Stimulated activated CD4-positive, alpha-beta T cell treated with anti-CD3 and anti-CD28 coated beads, Interleukin-12 subunit alpha, Interleukin-12 subunit beta, amount 100 ng/mL, for 4 hours (primary cell): ENCODE results near the gene ADSL.

Source experiments
- DNase-seq: peaks from one replicate; pipeline ENCODE4 v3.0.0-alpha.2; 2020

ADSL gene

DNA sequence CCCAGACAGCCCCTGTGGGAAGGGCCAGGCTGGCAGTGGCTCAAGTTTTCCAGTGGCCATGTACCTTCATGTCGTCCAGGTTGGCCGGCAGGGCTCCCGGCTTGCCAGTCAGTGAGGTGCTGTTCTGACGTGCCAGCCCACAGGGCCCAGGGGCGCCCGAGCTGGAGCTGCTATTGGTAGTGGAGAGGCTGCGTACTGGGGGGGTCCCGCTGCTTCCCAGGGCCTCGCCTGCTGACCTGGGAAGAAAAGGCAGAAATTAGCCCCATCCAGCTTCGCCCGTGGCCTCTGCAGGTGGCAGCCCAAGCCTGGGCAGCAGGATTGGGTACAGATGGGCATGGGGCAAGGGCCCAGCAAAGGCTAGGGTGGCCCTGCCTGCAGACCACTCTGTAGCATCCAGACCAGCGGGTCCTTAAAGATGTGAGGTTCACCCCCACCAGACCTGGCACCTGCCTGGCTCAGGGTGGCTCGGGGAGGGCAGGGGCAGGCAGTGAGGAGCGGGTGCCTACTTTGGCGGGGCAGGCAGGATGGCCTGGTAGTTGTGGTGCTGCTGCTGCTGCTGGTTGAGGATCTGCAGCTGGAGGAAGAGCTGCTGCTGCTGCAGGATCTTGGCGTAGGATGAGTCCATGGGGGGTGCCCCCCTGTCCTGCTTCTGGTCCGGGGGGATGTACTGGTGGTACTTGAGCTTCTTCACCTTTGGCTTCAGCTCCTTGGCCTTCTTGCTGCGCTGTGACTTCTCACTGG is 74.2 kb downstream of the ADSL start:
- DNase-seq: no peak

DNA sequence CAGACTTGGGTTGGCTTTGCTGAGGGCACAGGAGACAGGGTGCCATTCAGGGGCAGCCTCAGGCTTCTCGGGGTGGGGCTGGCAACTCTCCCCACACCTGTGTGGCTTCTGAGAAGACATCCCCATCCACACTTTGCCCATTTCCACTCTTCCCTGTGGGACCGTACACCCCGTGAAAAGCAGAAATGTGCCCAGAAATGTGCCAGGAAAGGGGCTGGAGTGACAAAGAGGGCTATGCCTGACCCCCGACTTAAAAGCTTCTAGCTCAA is 74.7 kb downstream of the ADSL start:
- DNase-seq: no peak

DNA sequence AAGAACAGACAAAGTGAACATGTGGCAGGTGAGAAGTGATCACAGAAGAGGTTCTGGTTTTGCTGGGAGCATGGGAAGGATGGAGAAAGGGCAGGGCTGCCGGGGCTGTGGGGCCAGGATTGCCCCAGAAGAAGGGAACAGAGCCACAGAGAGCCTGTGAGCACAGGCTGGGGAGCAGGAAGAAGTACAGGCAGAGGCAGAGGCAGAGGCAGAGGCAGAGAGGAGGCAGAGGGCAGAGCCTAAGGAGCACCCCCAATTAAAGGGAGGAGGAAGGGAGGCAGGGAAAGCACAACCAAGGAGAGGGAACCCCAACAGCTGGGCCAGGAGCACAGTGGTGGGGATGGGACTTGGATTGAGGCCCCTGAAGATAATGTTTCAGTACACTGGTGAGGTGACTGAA is 75.6 kb downstream of the ADSL start:
- DNase-seq: no peak

DNA sequence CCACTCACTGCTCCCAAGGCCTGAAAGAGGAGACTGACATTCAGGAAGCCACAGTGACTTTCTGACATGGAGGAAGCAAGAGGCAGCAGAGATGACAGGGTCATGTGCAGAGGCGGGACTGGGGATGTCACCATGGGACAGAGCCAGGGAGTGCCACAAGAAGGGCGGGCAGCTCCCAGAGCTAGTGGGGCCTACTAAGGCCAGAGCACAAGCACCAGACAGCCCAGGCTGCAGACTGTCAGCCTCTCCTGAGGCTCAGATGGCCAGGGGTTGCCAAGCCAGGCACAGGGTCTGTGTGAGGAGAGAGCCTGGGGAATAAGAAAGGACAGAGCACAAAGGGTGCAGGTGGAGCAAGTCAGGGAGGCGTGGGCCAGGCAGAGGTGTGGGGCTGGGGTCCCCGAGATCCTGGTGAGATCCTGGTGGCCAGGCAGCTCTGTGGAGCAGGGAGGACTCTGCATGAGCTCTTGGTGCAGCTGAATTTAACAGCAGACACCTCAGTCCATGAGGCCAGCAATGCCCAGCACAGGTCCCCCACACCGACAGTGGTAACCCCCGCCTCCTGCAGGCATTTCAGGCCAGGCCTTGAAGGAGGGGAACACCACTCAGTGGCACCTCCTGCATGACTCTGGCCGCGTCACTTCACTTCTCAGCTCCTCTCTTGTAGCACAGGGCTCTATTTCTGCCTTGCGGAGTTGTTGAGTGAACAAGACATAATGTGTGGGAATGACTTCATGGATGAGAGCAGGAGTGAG is 76.4 kb downstream of the ADSL start:
- DNase-seq: no peak

DNA sequence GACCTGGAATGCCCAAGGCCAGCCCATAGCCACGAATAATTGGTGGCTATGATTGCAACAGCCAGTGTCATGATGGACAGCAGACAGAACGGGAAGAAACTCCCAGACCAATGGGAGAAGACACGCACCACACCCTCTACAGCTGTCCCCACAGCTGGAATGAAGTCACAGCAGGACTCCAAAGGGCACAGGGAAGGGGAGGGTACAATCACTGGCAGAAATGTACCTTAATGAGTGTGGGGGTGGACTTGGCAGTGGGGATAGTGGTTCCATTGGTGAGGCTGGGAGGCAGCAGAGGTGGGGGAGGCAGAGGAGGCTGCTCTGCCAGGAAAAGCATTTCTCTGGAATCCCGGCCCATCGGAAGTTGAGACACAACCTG is 77.0 kb downstream of the ADSL start:
- DNase-seq: no peak

DNA sequence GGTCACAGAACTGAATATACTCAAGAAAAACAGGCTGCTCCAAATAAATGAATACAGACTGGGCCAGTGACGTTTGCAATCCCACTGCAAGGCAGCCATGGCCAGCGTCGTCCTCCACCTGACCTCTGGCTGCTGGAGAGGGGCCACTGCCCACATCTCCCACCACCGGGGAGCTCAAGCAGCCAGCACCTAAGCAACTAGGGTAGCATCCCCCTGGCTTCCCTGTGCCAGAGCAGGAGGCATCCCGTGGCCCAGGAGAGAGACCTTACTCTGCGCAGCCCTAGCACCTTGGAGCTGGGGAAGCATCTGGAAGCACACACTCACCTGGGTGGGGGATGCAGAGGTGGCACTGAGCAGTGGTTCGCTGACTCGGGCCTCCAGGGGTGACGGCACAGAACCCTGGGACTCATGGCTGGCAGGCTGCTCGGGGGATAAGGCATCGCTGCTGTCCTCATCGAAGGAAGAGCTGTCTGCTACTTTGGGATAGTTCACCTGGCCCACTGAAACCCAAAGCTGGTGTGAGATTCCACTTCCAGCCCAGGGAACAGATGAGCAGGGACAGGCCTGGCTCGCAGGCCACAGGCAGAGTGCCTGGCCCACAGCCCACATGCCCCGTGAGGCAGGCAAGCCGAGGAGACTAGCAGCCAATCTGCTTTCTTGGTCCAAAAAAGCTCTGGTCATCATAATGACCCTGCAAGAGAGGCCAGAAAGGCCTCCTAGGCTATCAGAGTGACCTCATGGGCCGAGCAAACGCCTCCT is 77.8 kb downstream of the ADSL start:
- DNase-seq: no peak

DNA sequence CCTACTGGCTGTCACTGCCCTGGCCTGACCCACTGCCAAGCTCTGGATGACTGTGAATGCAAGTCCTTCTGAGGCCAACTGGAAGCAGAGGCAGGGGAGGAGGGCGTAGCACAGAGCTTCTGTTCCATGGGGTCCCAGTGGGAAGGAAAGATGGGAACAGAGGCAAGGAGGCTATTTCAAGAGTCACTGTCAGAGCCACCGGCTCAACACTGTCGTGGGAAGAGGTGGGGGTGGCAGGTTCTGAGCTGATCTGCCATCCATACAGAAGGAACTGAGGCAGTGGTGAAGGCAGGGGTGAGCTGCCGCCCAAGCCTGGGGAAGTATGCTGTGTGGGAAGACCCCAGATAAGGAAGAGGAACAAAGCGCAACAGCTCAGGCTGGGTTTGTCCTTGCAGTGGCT is 78.8 kb downstream of the ADSL start:
- no peak for DNase-seq

DNA sequence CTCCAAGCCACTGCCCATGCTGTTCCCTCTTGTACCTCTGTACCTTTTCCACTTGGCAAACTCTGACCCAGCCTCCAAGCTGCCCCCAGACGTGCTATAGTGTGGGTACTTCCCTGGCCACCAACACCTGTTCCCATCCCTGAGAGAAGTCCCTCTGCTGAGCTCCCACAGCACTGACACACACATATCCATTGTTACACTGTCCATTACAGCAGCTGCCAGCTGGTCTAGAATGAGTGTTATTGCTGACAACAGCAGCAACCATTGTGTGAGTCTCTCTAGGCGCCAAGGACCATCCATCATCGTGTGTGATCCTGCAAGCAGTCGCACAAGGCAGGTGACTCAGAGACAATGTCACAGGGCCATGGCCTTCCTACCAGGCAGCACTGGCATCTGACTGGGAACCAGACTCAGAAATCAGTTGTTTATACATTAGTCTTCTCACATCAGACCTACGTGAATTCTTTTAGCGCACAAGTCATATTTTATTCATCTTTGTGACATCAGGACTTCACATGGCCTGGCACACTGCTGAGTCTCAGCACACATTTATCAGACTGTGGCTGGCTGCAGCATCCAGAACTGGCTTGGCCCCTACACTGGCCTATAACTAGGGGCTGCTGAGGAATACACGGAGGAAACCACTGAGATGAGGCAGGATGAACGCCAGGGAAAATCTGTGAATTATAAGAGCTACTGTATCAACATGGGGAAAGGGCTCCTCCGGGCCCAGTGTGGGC is 80.5 kb downstream of the ADSL start:
- DNase-seq: no peak

DNA sequence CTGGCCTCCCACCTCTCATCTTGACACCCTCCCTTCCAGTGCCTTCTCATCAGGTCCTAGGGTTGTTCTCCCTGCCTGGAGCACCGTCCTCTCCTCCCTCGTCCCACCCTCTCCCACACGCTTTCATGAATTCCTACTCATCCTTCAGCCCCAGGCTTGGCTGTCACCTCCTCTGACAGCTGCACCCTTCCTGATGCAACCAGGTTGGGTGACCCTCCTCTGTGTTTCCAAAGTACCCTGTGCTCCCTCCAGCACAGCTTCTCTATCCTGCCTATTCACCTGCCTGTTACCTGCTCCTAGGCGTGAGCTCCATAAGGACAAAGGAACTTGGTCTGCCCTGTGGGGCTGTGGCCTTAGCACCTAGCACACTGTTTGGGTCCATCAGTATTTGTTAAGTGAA is 82.5 kb downstream of the ADSL start:
- DNase-seq: no peak

DNA sequence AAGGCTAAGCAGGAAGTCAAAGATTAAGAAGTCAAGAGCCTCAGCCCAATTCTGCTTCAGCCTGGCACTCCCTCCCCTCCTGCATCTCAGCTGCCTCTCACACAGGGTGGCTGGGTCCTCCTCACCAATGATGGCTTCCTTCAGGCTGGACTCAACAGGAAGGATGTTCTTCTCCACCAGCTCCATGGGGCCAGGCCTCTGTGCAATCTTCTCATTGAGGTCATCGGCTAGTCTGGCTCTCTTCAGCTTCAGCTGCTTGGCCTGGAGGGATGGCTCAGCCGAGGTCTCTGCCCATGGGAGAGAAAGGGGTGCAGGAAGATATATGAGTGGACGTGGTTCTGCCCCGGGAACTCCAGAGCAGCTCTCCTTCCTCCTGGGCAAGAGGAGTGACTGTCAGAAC is 83.2 kb downstream of the ADSL start:
- no peak for DNase-seq

DNA sequence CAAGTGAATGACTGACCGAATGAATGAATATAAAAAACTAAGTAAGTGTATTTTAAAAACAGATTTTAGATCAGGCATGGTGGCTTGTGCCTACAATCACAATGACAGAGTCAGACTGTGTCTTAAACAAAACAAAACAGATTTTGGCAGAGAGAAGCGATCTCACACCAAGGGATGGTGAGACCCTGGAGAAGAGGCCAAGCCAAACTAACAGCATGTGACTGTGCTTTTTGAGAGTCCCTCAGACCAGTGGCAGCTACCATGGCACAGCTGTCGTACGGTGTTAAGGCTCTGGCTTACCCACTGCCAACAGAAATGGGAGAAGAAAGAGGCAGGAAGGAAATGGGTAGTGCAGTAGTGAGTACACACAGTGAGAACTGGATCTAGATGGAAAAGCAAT is 84.7 kb downstream of the ADSL start:
- no peak for DNase-seq

DNA sequence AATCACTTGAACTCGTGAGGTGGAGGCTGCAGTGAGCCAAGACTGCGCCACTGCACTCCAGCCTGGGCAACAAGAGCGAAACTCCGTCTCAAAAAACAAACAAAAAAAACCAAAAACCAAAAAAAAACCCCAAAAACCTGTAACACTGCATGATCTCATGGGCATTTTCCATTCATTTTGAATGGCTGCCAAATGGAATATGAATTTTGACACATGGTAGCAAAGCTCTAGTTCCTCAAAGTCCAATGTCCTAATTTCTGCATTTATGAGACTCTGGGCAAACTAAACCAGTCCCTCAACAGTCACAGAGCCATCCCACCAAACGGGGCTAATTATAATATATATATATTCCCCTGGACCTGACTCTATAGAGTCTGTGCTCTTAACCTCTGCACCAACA is 85.9 kb downstream of the ADSL start:
- no peak for DNase-seq

DNA sequence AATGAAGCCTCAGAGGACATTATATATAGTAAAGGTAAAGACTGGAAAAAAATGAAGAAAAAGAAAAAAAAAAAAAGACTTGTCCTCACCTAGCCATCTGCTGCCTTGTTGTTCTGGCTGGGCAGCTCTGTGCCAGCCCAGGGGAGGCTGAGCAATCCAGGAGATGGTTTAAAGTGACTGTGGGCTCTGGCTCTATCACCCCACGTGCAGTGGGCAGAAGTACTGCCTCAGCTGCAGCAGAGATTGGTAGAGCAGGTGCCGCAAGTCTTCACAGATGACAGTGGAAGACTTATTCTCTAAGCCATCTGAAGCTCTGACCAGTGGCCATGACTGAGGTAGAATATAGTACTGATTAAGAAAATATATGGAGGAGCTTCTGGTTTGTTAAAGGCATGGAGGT is 86.3 kb downstream of the ADSL start:
- DNase-seq: no peak

DNA sequence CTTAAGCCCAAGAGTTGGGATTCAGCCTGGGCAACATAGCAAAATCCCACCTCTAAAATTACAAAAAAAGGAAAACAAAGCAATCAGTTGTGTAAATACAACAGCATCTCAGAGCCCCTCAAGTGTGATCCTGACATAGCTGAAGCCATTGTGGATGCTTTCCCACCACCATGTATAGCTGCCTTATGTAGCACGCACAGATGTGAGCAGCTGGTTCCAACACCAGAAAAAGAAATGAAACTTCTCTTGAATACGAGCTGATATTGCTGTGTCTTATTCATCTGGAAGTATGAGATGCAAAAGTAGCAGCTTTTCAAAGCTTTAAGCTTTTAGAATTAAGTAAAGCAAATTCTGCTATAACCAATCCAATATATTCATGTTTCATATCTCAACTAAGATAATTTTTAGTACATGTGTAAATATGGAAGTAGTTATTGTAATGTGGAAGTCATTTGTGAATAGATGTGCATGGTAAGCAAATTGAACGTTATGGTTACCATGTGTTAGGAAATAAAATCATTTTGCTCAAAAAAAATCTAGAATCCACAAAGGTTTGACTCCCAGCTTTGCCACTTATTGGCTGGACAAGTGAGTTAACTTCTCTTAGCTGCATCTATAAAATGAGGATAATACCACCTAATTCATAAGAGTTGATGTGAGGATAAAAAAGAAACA is 87.3 kb downstream of the ADSL start:
- no peak for DNase-seq

DNA sequence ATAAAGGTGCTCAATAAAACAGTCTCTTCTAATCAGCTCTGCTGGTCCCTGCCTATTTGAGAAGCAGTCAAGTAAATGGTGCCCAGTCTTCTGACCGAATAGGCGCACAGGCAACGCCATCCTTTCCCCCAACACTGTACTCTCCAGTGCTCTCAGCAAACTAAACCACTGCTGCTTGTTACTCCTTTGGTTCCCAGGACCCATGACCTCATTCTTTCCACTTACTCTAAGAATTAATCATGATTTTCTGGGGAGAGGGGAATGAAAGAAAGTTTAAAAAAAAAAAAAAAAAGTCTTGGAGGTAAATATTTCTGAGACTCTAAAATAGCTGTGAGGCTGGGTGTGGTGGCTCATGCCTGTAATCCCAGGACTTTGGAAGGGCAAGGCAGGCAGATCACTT is 87.8 kb downstream of the ADSL start:
- no peak for DNase-seq

DNA sequence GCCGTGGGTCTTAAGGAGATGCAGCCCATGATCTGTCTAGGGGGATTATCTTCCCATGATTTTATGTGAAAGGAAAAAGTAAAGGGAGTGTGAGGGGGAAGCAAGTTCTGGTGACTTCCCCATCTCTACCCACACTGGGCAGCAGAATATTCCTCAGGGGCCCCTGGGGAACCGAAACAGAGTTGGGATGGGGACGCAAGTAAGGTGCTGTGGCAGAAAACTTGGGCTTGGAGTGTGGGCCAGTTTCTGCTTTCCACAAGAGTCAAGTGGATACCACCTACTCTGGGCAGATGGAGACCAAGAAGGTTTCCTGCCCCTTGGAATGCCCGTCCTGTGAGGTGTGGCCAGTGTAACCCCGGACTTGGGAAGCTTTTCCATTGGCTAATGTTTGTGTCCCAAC is 88.4 kb downstream of the ADSL start:
- DNase-seq: no peak

DNA sequence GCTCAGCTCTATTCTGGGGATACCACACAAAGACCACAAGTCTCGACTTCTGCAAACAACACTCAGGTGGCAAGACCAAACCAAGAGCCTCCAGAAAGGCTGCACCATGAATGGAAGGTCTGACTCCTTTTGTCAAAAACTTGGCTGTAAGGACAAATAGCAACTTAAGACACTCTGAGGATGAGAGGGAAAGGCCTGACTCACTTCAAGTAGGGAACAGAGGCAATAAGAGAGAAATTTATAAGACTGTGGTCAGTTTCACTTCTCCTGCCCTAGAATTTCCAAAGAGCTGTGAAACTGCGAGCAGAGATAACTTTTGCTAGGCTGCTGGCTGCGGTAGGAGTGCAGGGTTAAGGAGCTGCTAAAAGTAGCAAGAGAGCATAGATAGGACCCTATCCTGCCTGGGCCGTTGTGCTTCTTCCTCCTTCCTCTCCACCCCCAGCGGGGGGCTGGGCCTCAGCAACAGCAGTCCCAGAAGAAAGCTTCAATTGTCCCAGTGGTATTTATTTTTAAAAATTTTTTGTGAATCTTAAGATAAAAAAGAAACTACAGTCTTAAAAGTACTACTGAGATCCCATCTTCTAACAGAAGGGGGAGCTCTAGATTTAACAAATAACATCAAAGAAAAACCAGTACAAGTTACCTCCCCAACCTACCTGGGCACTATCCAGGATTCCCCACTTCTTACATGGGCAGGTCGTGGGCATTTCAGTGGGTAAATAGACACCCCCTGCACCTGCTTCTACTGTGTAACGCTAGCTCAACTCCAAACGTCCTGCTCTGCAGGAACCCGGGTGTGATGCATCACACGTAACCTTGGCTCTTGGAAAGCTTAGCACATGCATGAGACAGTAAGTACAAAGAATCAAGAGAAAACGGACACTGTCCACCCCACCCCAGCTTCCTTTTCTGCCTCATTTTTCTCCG is 90.5 kb downstream of the ADSL start:
- DNase-seq: no peak
